C4-2B (cell line): ENCODE measurements around the gene AREG.

Source experiments
- H3K27ac ChIP-seq: fragments of 450-650 bp; 2 replicates; pipeline ENCODE4 v1.5.1; 2017
- CTCF ChIP-seq: fragments of 450-650 bp; conservative IDR thresholded peaks from 2 replicates; pipeline ENCODE4 v1.5.1; 2017; ENCODE audit warnings: mild to moderate bottlenecking
- ZFX ChIP-seq: fragments of 450-650 bp; IDR thresholded peaks from 2 replicates; pipeline ENCODE4 v1.6.1; 2017

Gene AREG

GRCh38 chr4:74453829-74454742 is 9.2 kb downstream of the AREG start:
- TF ChIP-seq ZFX (no peak), CTCF (no peak)
- no peak overlapping the region for H3K27ac ChIP-seq

- no peak overlapping the region for H3K27ac ChIP-seq
- TF ChIP-seq CTCF, result no peak
- no peak for TF ChIP-seq ZFX
These were observed 10.6 kb downstream of the AREG start for GRCh38 chr4:74455361-74456055.

GRCh38 chr4:74456056-74456744 is 11.3 kb downstream of the AREG start:
- TF ChIP-seq ZFX (no peak), CTCF (no peak)
- H3K27ac ChIP-seq, result no peak overlapping the region

- no peak overlapping the region for H3K27ac ChIP-seq
- TF ChIP-seq ZFX (no peak), CTCF (no peak)
These were observed 12.0 kb downstream of the AREG start for GRCh38 chr4:74456849-74457395.

GRCh38 chr4:74460833-74461232 is 15.9 kb downstream of the AREG start:
- no peak for TF ChIP-seq ZFX
- no peak for TF ChIP-seq CTCF
- H3K27ac ChIP-seq, result no peak overlapping the region

GRCh38 chr4:74463123-74463522 is 18.2 kb downstream of the AREG start:
- no peak overlapping the region for H3K27ac ChIP-seq
- TF ChIP-seq CTCF (no peak), ZFX (no peak)
